GM12878 (cell line): ENCODE measurements around the gene IFT88.

Source experiments
- CBFB ChIP-seq: IDR thresholded peaks from 2 replicates; pipeline ENCODE4 v1.6.1; 2016; ENCODE audit warnings: antibody characterized with exemption, low read depth
- CEBPB ChIP-seq, 2 experiments: fragments of 150-350 bp in 1 of 2; IDR thresholded peaks; 2 replicates each; pipeline ENCODE4 v1.6.1; 2012 to 2014; ENCODE audit warnings: low read depth in 2 of 2, low read length in 2 of 2, borderline replicate concordance in 1 of 2, inconsistent platforms in 1 of 2
- GATAD2B ChIP-seq: fragments of 450-650 bp; conservative IDR thresholded peaks from 2 replicates; pipeline ENCODE4 v1.6.1; 2017; ENCODE audit warnings: low read depth, mild to moderate bottlenecking, moderate library complexity
- POLR2A ChIP-seq: IDR thresholded peaks from 2 replicates; pipeline ENCODE4 v1.6.1; 2011; ENCODE audit warnings: low read depth, mild to moderate bottlenecking, low read length
- POLR2AphosphoS5 ChIP-seq: IDR thresholded peaks from 2 replicates; pipeline ENCODE4 v1.6.1; 2011; ENCODE audit warnings: mild to moderate bottlenecking, low read length, inconsistent platforms
- RAD21 ChIP-seq: IDR thresholded peaks from 2 replicates; pipeline ENCODE4 v1.6.1; 2011; ENCODE audit warnings: mild to moderate bottlenecking, low read depth, low read length, moderate library complexity; ENCODE audit not compliant: insufficient read depth
- SKIL ChIP-seq: fragments of 450-650 bp; IDR thresholded peaks from 2 replicates; pipeline ENCODE4 v1.6.1; 2017; ENCODE audit warnings: mild to moderate bottlenecking, low read depth, inconsistent platforms; ENCODE audit not compliant: poor library complexity, severe bottlenecking
- TAF1 ChIP-seq: IDR thresholded peaks from 2 replicates; pipeline ENCODE4 v1.6.1; 2011; ENCODE audit warnings: mild to moderate bottlenecking, low read depth, low read length, borderline replicate concordance
- ZBTB33 ChIP-seq: fragments of 450-650 bp; IDR thresholded peaks from 2 replicates; pipeline ENCODE4 v1.6.1; 2017; ENCODE audit warnings: mild to moderate bottlenecking
- TF ChIP-seq, protein P1 (sequence below), 3 experiments: IDR thresholded peaks in 2 of 3; conservative IDR thresholded peaks in 1 of 3; 2 replicates each; pipeline ENCODE4 v1.5.1; 2011; ENCODE audit warnings: low read depth in 3 of 3, low read length in 3 of 3, mild to moderate bottlenecking in 3 of 3, control low read depth in 2 of 3, moderate library complexity in 2 of 3, inconsistent platforms in 1 of 3, mixed read lengths in 1 of 3; ENCODE audit not compliant: control insufficient read depth in 2 of 3, insufficient read depth in 1 of 3; ENCODE audit errors: extremely low read depth in 1 of 3
- TF ChIP-seq, protein P2 (sequence below): IDR thresholded peaks from 2 replicates; pipeline ENCODE4 v1.6.1; 2012; ENCODE audit warnings: mild to moderate bottlenecking, low read depth, low read length
- TF ChIP-seq, protein P3 (sequence below): IDR thresholded peaks from 2 replicates; pipeline ENCODE4 v1.6.1; 2012; ENCODE audit warnings: low read length, inconsistent platforms
- TF ChIP-seq, protein P4 (sequence below): IDR thresholded peaks from 2 replicates; pipeline ENCODE4 v1.6.1; 2012; ENCODE audit warnings: low read depth, low read length, improper control_type of control experiment

DNA sequence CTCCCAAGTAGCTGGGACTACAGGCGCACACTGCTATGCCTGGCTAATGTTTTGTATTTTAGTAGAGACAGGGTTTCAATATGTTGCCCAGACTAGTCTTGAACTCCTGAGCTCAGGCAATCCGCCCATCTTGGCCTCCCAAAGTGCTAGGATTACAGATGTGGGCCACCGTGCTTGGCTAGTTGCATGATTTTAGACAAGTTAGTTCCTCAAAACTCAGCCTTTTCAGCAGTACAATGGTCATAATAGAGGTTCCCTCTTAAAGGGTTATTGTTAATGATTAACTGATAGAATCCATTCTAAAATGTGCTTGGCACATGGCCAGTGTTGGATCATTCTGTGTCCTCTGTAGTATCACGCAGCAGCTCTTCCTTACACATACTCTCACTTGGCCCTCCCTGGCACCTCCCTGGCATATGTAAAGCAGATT is 19.5 kb upstream of the IFT88 start:
- TF ChIP-seq, protein P1, sequence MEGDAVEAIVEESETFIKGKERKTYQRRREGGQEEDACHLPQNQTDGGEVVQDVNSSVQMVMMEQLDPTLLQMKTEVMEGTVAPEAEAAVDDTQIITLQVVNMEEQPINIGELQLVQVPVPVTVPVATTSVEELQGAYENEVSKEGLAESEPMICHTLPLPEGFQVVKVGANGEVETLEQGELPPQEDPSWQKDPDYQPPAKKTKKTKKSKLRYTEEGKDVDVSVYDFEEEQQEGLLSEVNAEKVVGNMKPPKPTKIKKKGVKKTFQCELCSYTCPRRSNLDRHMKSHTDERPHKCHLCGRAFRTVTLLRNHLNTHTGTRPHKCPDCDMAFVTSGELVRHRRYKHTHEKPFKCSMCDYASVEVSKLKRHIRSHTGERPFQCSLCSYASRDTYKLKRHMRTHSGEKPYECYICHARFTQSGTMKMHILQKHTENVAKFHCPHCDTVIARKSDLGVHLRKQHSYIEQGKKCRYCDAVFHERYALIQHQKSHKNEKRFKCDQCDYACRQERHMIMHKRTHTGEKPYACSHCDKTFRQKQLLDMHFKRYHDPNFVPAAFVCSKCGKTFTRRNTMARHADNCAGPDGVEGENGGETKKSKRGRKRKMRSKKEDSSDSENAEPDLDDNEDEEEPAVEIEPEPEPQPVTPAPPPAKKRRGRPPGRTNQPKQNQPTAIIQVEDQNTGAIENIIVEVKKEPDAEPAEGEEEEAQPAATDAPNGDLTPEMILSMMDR (IDR thresholded peaks at IDR 0.05 in 2 of 3, conservative IDR thresholded peaks at IDR 0.05 in 1 of 3; ENCODE audit: control insufficient read depth in 2 of 3, extremely low read depth in 1 of 3, insufficient read depth in 1 of 3, low read depth in 3 of 3, low read length in 3 of 3) = no peak
- TF ChIP-seq, protein P2, sequence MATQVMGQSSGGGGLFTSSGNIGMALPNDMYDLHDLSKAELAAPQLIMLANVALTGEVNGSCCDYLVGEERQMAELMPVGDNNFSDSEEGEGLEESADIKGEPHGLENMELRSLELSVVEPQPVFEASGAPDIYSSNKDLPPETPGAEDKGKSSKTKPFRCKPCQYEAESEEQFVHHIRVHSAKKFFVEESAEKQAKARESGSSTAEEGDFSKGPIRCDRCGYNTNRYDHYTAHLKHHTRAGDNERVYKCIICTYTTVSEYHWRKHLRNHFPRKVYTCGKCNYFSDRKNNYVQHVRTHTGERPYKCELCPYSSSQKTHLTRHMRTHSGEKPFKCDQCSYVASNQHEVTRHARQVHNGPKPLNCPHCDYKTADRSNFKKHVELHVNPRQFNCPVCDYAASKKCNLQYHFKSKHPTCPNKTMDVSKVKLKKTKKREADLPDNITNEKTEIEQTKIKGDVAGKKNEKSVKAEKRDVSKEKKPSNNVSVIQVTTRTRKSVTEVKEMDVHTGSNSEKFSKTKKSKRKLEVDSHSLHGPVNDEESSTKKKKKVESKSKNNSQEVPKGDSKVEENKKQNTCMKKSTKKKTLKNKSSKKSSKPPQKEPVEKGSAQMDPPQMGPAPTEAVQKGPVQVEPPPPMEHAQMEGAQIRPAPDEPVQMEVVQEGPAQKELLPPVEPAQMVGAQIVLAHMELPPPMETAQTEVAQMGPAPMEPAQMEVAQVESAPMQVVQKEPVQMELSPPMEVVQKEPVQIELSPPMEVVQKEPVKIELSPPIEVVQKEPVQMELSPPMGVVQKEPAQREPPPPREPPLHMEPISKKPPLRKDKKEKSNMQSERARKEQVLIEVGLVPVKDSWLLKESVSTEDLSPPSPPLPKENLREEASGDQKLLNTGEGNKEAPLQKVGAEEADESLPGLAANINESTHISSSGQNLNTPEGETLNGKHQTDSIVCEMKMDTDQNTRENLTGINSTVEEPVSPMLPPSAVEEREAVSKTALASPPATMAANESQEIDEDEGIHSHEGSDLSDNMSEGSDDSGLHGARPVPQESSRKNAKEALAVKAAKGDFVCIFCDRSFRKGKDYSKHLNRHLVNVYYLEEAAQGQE = no peak
- TF ChIP-seq CBFB (no peak), POLR2A (no peak), TAF1 (no peak), POLR2AphosphoS5 (no peak), SKIL (no peak), GATAD2B (no peak), ZBTB33 (no peak), CEBPB (IDR thresholded peaks at IDR 0.05; ENCODE audit: borderline replicate concordance in 1 of 2, low read depth in 2 of 2, low read length in 2 of 2) (no peak), RAD21 (no peak)
- TF ChIP-seq, protein P3, sequence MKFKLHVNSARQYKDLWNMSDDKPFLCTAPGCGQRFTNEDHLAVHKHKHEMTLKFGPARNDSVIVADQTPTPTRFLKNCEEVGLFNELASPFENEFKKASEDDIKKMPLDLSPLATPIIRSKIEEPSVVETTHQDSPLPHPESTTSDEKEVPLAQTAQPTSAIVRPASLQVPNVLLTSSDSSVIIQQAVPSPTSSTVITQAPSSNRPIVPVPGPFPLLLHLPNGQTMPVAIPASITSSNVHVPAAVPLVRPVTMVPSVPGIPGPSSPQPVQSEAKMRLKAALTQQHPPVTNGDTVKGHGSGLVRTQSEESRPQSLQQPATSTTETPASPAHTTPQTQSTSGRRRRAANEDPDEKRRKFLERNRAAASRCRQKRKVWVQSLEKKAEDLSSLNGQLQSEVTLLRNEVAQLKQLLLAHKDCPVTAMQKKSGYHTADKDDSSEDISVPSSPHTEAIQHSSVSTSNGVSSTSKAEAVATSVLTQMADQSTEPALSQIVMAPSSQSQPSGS = no peak
- TF ChIP-seq, protein P4, sequence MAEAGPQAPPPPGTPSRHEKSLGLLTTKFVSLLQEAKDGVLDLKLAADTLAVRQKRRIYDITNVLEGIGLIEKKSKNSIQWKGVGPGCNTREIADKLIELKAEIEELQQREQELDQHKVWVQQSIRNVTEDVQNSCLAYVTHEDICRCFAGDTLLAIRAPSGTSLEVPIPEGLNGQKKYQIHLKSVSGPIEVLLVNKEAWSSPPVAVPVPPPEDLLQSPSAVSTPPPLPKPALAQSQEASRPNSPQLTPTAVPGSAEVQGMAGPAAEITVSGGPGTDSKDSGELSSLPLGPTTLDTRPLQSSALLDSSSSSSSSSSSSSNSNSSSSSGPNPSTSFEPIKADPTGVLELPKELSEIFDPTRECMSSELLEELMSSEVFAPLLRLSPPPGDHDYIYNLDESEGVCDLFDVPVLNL = no peak
